Stimulated activated CD8-positive, alpha-beta memory T cell treated with anti-CD3 and anti-CD28 coated beads, Interleukin-4, amount 100 ng/mL, for 24 hours (primary cell): ENCODE measurements around the gene ARHGAP21.
"Not testable (repeated sequence)": the region's sequence is repeated elsewhere in the genome, so short reads cannot be mapped to it uniquely, and the experiment has no call there.

Experiments used
- DNase-seq: peaks from one replicate; pipeline ENCODE4 v3.0.0-alpha.2; 2020; ENCODE audit warnings: low read depth

Gene ARHGAP21

DNA sequence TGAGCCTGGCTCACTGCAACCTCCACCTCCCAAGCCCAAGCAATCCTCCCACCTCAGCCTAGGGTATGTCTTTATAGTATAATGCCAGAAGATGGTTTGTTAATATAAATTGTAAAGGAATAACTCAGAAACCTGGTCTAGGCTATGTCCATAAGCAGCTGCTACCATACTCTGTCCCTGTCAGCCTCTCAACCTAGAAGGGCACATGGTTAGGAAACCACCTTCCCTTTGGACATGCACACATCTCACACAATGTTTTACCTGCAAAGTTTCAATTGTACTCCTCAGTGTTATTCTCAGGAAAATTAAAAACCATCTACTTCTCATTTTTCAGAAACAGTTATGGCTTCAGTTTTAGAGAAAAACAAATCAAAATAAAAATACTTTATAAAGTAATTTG is 40.1 kb downstream of the ARHGAP21 start:
- no peak for DNase-seq

DNA sequence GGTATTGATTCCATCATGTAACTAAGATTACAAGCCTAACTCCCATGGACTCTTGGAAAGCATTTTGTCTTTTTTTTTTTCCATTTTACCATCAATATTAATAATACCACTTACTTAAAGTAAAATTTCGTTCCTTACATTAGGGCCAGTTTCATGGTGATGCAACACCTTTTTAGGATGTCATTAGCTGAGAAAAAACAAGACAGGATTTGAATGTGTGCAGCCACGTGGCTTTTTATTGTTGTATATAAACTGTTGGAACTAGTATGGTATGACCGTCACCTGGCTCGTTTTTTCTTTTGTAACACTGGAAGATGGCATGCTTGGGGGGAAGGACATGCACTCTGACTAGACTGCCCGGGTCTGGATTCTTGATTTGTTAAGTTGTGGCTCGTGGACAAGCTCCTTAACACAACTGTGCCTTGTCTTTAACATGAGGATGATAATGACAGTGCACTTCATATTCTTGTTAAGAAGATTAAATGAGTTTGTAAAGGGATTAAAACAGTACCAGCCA is 42.1 kb downstream of the ARHGAP21 start:
- DNase-seq = no peak

DNA sequence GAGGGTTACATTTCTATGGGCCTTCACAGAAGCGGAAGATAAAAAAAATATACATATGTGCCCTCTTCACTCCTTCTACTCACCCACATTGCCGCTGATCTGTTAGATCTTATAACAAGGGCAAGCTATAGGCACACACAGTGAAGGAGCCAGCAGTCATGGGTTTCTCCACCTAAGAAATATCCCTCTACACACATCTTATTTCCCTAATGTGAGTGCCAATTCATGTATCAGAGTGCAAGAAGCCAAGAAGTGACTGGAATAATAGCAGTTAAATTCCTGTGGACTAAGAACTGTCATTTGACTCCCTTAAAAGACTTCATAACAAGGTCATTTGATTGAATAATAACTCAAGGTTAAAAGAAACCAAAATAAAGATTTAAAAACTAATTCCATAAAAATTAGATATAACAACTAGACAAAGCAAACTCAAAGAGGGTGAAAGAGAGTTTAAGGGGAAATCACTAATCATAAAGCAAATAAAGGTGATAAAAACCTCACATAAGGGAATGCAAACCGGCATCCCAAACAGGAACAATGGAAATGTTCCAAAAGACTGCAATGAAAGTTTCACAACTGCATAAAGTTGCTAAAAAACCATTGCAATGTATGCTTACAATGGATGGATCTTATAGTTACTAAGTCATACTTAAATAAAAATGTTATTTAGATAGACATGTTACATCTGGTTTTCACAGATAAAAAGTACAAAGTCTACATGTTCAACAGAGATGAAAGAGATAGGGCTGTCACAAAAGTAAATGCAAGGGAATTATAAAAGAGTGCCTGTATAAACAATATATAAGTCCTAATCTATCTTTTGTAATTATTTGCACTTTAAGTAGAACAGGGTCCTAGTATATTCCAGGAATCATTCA is 42.8 kb downstream of the ARHGAP21 start:
- DNase-seq = no peak

DNA sequence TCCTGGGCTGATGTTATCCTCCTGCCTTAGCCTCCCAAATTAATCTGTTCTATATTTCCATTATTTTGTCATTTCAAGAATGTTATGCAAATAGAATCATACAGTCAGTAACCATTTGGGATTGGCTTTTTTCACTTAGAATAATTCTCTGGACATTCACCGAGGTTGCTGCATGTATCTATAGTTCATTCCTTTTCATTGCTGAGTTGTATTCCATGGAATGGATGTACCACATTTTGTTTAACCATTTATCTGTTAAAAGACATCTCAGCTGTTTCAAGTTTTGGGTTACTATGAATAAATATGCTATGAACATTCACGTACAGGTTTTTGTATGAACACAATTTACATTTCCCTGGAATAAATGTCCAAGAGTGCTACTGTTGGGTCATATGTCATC is 44.9 kb downstream of the ARHGAP21 start:
- DNase-seq = no peak

DNA sequence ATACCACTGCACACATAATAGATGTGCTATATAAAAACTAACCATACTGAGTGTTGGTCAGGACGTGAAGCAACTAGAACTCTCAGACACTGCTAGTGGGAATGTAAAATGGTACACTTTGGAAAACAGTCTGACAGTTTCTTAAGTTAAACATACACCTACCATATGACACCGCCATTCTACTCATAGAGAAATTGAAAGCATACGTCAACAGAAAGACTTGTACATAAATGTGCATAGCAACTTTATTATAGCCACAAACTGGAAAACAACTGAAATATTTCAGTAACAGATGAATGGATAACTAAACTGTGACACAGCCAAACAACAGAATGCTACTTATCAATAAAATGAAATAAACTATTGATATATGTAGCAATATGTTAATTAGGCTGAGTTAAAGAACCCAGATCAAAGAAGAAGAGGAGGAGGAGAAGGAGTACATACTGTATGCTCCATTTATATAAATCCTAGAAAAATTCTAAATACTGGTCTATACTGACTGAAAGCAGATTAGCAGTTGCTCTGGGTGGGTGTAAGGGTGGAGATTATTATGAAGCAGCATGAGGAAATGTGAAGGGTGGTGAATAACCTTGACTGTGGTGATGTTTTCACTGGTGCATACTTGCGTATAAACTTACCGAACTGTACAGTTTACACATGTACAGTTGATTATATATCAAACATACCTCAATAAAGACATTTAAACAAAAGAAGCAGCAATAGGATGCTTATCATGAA is 48.6 kb downstream of the ARHGAP21 start:
- DNase-seq = no peak

DNA sequence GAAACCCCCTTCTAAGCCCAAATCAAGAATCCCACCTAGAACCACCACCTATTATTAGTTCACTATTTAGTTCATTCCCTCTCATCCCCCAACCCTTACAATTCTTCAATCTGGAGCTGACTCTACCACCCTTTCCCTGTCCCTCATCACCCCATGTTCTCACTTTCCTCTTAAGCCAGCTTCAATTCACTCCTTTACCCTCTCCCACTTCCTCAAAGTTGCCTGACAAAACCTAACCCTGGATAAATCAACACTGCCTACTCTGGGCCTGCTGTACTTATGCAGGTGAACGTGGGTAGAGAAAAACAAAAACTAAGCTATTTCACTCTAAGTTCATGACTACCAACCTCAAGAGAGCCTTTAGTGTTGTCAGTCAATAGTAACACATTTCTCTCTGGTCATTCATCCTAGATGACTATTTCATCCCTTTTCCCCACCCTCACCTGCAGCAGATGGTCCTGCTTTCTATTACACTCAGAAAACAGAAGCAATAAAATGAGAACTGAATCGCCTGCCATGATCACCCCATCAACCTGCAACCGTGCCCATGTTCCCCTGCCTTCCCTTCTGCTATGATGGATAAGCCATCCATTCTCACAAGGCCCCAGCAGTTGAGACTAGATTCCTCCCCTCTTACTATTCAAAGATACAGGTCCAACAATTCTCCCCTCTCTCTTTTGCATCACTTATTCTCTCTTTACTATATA is 52.6 kb downstream of the ARHGAP21 start:
- DNase-seq = no peak

DNA sequence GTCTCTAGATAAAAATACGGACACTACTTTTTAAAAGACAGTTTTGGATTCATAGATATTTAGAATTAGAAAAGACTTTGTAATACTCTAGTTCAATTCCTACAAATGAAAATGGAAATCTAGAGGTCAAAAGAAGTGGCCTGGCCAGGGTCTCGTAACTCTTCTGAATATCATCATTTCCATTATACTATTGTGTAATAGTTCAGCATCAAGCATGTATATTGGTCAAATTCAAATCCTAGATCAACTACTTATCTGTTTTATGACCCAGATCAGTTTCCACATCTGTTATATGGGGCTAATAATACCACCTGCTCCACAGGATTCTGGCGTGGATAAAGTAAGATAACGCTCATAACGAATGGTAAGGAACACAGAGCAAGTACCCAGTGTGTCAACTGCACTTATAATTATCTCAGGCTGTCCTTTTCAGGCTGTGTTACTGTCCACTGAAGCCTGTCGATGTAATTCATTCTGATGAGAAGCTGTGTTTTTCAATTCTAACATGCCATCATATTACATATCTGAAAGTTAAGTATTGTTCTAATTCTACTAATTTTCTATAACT is 54.3 kb downstream of the ARHGAP21 start:
- no peak for DNase-seq

DNA sequence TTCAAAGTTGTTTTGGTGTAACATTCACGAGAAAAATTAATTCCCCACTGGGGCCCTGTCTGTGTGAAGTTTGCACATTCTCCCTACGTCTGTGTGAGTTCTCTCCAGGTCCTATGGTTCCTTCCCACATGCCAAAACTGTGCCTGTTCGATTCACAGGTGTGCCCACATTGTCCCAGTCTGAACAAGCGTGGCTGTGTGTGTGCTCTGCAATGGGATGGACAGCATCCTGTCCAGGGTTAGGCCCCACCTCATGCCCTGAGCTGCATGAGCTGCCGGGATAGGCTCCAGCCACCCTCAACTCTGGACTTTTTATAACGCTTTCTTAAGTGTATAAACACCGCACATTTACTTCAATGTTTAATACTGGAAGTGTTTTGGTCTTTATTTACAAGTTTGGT is 55.4 kb downstream of the ARHGAP21 start:
- DNase-seq = no peak

DNA sequence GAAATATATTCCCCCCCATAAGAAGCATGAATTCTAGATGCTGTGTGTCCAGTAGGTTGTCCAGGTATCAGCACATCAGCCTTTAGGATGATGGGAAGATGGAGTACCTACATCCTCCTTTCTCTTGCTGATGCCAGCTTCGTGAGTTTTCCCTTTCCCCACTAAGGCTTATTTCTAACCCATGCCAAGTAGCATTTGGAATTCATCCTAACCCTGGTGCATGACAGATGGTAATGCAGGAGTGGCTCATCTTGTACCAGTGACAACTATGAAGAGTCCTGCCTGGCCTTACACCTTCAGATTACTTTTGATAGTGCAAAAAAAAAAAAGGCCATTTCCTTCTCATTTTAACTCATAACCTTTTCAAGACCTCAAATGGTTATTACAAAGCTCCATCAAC is 58.7 kb downstream of the ARHGAP21 start:
- no peak for DNase-seq

DNA sequence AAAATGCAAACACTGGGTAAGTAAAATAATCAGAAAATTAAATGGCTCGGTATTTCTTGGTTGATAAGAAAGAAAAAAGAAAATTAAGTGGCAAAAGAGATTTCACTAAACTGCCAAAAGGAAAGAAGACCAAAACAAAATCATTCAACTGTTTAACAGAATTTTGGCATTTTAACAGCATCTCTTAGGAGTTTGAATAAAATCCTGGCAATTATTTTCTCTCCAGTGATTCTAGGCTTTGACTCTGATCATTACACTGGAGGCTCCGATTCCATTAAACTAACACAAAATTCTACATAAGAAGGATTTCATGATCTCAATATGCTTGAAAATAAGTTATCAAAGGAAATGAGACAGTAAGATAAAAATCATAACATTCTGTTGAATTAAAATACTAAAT is 62.3 kb downstream of the ARHGAP21 start:
- no peak for DNase-seq

DNA sequence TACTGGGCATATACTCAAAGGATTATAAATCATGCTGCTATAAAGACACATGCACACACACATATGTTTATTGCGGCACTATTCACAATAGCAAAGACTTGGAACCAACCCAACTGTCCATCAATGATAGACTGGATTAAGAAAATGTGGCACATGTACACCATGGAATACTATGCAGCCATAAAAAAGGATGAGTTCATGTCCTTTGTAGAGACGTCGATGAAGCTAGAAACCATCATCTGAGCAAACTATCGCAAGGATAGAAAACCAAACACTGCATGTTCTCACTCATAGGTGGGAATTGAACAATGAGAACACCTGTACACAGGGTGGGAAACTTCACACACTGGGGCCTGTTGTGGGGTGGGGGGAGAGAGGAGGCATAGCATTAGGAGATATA is 65.4 kb downstream of the ARHGAP21 start:
- not testable (repeated sequence) for DNase-seq

DNA sequence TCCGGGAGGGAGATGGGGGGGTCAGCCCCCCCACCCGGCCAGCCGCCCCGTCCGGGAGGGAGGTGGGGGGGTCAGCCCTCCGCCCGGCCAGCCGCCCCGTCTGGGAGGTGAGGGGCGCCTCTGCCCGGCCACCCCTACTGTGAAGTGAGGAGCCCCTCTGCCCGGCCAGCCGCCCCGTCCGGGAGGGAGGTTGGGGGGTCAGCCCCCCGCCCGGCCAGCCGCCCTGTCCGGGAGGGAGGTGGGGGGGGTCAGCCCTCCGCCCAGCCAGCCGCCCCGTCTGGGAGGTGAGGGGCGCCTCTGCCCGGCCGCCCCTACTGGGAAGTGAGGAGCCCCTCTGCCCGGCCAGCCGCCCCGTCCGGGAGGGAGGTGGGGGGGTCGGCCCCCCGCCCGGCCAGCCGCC is 67.4 kb downstream of the ARHGAP21 start:
- not testable (repeated sequence) for DNase-seq

DNA sequence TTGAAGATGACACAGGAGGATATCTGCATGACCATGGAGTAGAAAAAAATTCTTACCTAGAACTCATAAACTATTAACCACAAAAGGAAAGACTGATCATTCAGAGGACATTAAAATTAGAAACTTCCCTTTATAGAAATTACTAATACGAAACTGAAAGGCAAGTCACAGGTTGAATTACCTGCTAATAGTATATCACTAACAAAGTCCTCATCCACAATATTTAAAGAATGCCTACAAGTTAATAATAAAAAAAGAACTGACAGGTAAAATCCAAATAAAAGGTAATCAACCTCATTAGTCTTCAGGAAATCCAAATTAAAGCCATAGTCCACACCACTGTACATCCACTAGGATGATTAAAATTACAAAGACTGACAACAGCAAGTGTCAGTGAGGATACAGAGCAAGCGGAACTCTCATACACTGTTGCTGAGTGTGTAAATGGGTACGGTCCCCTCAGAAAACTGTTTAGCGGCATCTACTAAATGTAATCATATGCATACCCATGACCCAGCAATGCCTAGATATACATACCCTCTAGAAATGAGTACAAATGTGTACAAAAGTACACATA is 71.2 kb downstream of the ARHGAP21 start:
- DNase-seq = no peak

DNA sequence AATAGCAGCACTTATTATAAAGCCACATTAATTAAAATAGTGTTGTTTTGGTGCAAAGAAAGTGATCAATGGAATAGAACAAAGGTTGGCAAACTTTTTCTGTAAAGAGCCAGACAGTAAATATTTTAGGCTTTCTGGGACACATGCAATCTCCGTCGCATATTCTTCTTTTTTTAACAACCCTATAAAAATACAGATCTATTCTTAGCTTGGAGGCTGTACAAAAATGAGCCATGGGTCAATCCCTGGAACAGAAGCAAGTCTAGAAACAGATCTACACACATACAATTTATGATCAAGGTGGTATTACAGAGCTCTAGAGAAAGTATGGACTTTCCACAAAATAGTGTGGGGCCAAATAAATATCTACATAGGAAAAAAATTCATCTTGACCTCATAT is 71.8 kb downstream of the ARHGAP21 start:
- no peak for DNase-seq

DNA sequence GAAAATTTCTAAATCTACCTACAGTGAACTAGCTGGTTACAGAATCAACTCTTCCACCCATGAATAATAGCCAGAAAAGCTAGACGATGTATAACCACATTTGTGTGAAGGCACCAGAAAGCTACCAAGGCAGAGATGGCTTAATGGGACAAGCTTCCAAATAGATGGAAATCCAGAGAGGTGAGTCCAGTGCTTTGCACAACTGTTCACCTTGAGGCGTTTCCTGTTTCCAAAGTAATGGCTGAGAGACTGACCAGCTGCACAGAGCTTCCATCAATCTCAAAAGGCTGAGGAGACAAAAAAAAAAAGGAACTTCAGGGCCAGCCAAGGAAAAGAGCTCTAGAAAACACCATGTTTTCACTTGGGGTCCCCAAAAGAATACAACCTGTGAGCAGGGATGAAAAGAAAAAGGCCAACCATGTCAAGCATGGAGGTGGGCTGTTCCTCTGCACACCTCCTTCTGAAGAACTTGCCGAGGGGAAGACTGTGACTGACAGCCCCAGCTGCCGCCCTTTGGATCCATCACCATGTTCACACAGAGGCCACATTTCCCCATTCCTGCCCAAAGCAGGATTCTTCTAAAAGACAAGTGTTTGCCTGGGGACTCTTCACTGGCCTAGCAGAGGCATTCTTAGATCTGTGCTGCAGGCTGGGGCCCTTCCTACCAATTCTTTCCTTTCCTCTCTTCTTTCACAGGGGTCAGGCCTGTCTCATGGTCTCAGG is 72.9 kb downstream of the ARHGAP21 start:
- DNase-seq = no peak

DNA sequence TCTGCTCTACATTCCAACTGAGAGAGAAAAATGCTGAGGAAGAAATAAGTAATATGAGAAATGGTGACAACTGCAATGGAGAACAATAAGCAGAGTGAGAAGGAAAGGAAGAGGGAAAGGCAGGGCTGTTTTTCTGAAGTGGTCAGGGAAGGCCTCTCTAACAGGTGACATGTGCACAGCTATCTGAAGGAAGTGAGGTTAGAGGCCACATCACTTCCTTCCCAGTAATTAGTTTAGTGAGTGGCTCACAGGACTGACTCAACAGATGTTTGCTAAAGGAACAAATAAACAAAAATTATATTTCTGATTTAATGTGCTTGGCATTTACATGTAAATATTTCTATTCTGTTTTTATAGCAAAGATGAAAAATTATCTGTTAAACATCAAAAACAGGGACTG is 77.9 kb downstream of the ARHGAP21 start:
- DNase-seq = no peak

DNA sequence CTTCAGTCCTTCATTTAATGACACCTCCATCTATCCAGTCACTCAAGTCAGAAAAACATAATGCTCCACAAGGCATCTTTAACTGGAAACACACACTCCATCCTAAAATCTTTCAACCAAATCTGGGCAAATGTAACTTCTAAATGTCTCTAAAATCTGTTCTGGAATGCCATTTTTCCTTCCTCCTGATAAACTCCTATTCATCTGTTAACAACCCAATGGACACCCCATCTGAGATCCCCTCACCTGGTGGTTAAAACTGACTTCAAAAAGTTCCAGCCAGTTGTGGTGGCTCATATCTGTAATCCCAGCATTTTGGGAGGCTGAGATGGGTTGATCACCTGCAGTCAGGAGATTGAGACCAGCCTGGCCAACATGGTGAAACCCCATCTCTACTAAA is 78.7 kb downstream of the ARHGAP21 start:
- no peak for DNase-seq

DNA sequence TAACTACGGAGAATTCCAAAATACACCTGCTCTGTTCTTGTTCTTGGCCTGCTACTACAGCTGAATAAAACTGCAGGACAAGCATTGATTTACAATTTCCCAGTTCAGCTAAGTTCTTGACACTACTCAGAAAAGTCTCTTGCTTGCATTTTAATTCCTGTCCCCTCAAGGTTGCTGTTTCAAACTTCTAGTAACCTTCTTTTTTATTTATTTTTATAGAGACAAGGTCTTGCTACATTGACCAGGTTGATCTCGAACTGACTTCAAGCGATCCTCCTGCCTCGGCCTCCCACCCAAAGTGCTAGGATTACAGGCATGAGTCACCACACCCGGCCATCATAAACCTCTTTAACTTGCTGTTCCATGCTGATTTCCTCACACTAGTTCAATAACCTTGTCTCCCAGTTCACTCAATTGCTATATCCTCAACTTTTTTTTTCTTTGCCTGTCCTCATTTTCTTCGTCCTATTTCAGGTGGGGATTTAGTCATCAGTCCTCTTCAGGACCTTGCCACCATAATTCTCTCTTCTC is 79.9 kb downstream of the ARHGAP21 start:
- DNase-seq = no peak

DNA sequence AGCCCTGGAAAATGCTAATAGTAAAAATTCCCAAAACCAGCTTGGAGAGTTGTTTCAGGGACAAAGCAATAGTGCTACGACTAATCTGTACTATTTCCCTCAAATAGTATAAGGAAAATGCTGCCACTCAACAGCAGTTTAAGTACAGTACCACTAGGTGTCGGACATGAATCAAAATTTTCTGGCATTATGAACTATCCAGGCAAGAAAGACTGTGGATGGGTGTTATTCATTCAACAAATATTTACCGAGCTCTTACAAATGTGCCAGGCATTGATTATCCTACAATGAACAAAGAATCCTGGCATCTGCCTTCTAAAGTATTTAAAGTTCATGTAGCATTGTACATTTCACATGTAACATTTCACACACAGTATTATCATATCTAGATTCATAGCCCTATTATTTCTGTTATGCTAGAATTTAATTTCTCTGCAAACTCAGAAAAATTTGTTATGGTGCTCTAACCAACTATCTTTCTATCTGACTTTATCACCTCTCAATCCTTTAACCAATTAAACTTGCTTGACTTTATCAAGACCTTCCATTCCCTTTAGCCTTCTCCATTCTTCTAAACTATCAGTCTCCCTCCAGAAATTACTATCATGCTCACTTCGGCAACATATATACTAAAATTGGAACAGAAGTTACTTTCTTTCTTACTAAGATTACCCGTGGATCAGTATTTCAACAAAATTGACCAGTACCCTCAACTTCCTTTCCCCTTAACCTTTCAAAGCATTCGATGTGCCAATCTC is 80.6 kb downstream of the ARHGAP21 start:
- DNase-seq = no peak

DNA sequence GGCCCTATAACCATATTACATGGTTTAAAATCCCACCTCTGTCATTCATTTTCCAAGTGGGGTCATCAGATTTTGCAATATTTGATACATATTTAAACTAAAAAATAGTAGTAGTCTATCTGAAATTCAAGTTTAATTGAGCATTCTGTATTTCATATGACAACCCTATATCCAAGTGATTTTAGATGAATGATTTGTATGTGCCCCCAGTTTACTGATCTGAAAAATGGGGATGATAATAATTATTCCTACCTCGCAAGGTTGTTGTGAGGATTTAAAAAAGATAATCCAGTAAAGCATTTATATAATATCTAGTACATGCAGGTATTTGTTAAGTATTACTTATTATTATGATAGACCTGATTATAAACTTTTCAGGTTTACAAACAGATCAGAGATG is 84.6 kb downstream of the ARHGAP21 start:
- DNase-seq = no peak
